SK-N-SH (cell line): Measurements from ENCODE around the gene RAB4B. TPM values are rescaled to one million over a fixed set of nuclear protein-coding genes. Genes with fewer than 3 reads are reported as not detected.

Experiments
- CTCF ChIA-PET: fragments of 300-600, 350-600 bp; formaldehyde crosslinking; extraction: SDS; loops from one replicate; lab custom pipeline; 2021; lab: Yijun Ruan, JAX
- POLR2A ChIA-PET: fragments of 350-600 bp; sonication (Branson Sonifier 250); formaldehyde crosslinking; extraction: SDS; loops from one replicate; lab custom pipeline; 2020; ENCODE audit warnings: antibody characterized with exemption, inconsistent platforms; lab: Yijun Ruan, JAX
- DNase-seq: peaks from one replicate; pipeline ENCODE4 v3.0.0; 2012
- H2AFZ ChIP-seq: fragments of 200-600 bp; sonication (generic); 2 replicates; pipeline ENCODE4 v1.8.1; 2016; ENCODE audit warnings: antibody characterized with exemption, mild to moderate bottlenecking, low read depth
- H3F3A ChIP-seq: fragments of 200-600 bp; sonication (generic); replicated peaks from 2 replicates; pipeline ENCODE3; 2016; ENCODE audit warnings: antibody characterized with exemption, mild to moderate bottlenecking; ENCODE audit not compliant: insufficient read depth
- H3K27ac ChIP-seq, 2 experiments: fragments of 200-500 bp in 1 of 2; fragments of 200-600 bp in 1 of 2; sonication (Bioruptor generic) in 1 of 2; sonication (generic), shearing (Covaris generic) in 1 of 2; 2 replicates each; pipeline versions ENCODE4 v1.5.1 to v1.6.1; 2014 to 2016; ENCODE audit warnings: low read depth in 2 of 2, inconsistent platforms in 1 of 2, low read length in 1 of 2, mild to moderate bottlenecking in 1 of 2, mixed read lengths in 1 of 2
- H3K27me3 ChIP-seq: fragments of 200-600 bp; sonication (generic), shearing (Covaris generic); 2 replicates; pipeline ENCODE4 v1.6.1; 2016; ENCODE audit warnings: mixed run types; ENCODE audit not compliant: insufficient read depth
- H3K36me3 ChIP-seq, 2 experiments: fragments of 200-500 bp in 1 of 2; fragments of 200-600 bp in 1 of 2; sonication (Bioruptor generic) in 1 of 2; sonication (generic) in 1 of 2; replicated peaks in 1 of 2; 2 replicates each; pipeline versions ENCODE3 to v1.5.1; 2014 to 2016; ENCODE audit warnings: low read length in 1 of 2, mild to moderate bottlenecking in 1 of 2; ENCODE audit not compliant: insufficient read depth in 2 of 2, control insufficient read depth in 1 of 2
- H3K4me1 ChIP-seq, 2 experiments: fragments of 200-500 bp in 1 of 2; fragments of 200-600 bp in 1 of 2; sonication (Bioruptor generic) in 1 of 2; sonication (generic), shearing (Covaris generic) in 1 of 2; 2 replicates each; pipeline versions ENCODE4 v1.5.1 to v1.6.1; 2014 to 2016; ENCODE audit warnings: low read depth in 1 of 2, low read length in 1 of 2, mixed run types in 1 of 2; ENCODE audit not compliant: insufficient read depth in 2 of 2, control insufficient read depth in 1 of 2
- H3K4me2 ChIP-seq: fragments of 200-600 bp; sonication (generic), shearing (Covaris generic); 2 replicates; pipeline ENCODE4 v1.6.1; 2017; ENCODE audit warnings: mixed run types
- H3K4me3 ChIP-seq, 2 experiments: fragments of 200-500 bp in 1 of 2; fragments of 200-600 bp in 1 of 2; sonication (Bioruptor generic) in 1 of 2; sonication (generic), shearing (Covaris generic) in 1 of 2; 2 replicates each; pipeline versions ENCODE4 v1.5.1 to v1.8.1; 2014 to 2016; ENCODE audit warnings: low read depth in 2 of 2, inconsistent platforms in 1 of 2, low read length in 1 of 2, mild to moderate bottlenecking in 1 of 2, mixed read lengths in 1 of 2, moderate library complexity in 1 of 2
- H3K79me2 ChIP-seq: fragments of 200-600 bp; sonication (generic); 2 replicates; pipeline ENCODE4 v1.8.1; 2017; ENCODE audit warnings: mild to moderate bottlenecking; ENCODE audit not compliant: insufficient read depth
- H3K9ac ChIP-seq: fragments of 200-600 bp; sonication (generic); 2 replicates; pipeline ENCODE4 v1.6.1; 2017; ENCODE audit warnings: mixed run types
- H3K9me2 ChIP-seq: fragments of 200-600 bp; sonication (generic); 2 replicates; pipeline ENCODE4 v1.6.1; 2017; ENCODE audit warnings: mixed run types
- H3K9me3 ChIP-seq: fragments of 200-600 bp; sonication (generic); 2 replicates; pipeline ENCODE4 v1.6.1; 2017; ENCODE audit warnings: mixed run types, mild to moderate bottlenecking, moderate library complexity
- H4K20me1 ChIP-seq: fragments of 200-600 bp; sonication (generic); 2 replicates; pipeline ENCODE4 v1.6.1; 2017; ENCODE audit warnings: mild to moderate bottlenecking, mixed run types; ENCODE audit not compliant: insufficient read depth
- GABPA ChIP-seq: IDR thresholded peaks from 2 replicates; pipeline ENCODE4 v1.4.0; 2012; ENCODE audit warnings: low read depth, mild to moderate bottlenecking
- MEF2A ChIP-seq: IDR thresholded peaks from 2 replicates; pipeline ENCODE4 v1.4.0; 2012; ENCODE audit warnings: low read depth, borderline replicate concordance
- NFIC ChIP-seq: IDR thresholded peaks from 2 replicates; pipeline ENCODE4 v1.4.0; 2012; ENCODE audit warnings: borderline replicate concordance
- RCOR1 ChIP-seq: fragments of 150-350 bp; IDR thresholded peaks from 2 replicates; pipeline ENCODE4 v1.6.1; 2017; ENCODE audit warnings: antibody characterized with exemption, low read length
- REST ChIP-seq: IDR thresholded peaks from 2 replicates; pipeline ENCODE4 v1.6.1; 2012; ENCODE audit warnings: mild to moderate bottlenecking, low read depth, low read length, moderate library complexity
- SIN3A ChIP-seq: IDR thresholded peaks from 2 replicates; pipeline ENCODE4 v1.6.1; 2012; ENCODE audit warnings: low read depth, mild to moderate bottlenecking, low read length, moderate library complexity, borderline replicate concordance
- SMC3 ChIP-seq: IDR thresholded peaks from 2 replicates; pipeline ENCODE4 v1.6.1; 2012; ENCODE audit warnings: low read depth, low read length, improper control_type of control experiment
- TCF12 ChIP-seq: IDR thresholded peaks from 2 replicates; pipeline ENCODE4 v1.4.0; 2012
- USF1 ChIP-seq: IDR thresholded peaks from 2 replicates; pipeline ENCODE4 v1.4.0; 2012; ENCODE audit warnings: low read depth, borderline replicate concordance
- ZBTB33 ChIP-seq: IDR thresholded peaks from 2 replicates; pipeline ENCODE4 v1.4.0; 2012; ENCODE audit warnings: low read depth, borderline replicate concordance
- WGBS: methylation state at CpG from one replicate; pipeline ENCODE4 v1.1.6; 2017; ENCODE audit warnings: low lambda C conversion rate; 5-methylcytosine and 5-hydroxymethylcytosine counted together
- polyA plus RNA-seq, 3 experiments: library from polyadenylated mRNA; depleted of rRNA; stranded (reverse); fragments of >200 nt; gene quantifications; 2 replicates each; pipeline ENCODE4 v1.2.3, GENCODE V29; 2012

Gene RAB4B
- polyA plus RNA-seq, 1 of the 3 experiments (the other 2 are of a cell fraction): 53.2 TPM

GRCh38 chr19:40737102-40737644 is 40.9 kb upstream of the RAB4B start:
- POLR2A ChIA-PET: no interaction called here
- CTCF ChIA-PET: interaction anchor here (0.6 to 1.9 kb wide), 2 partner anchors 12 to 74 kb away, joined by 3 to 5 read pairs; no protein-coding TSS in a partner anchor

GRCh38 chr19:40739030-40739839 is 38.8 kb upstream of the RAB4B start:
- Histone ChIP-seq H3K36me3 (peaks cover 10 to 11% of the 10 kb centered on the region in 2 experiments), H3K4me1 (no peaks in the 10 kb centered on the region), H3K27me3 (no peaks in the 10 kb centered on the region), H3F3A (no peaks in the 10 kb centered on the region), H4K20me1 (no peaks in the 10 kb centered on the region), H3K9ac (no peak overlapping the region), H3K79me2 (no peaks in the 10 kb centered on the region), H2AFZ (no peak overlapping the region), H3K4me2 (no peak overlapping the region), H3K9me2 (no peaks in the 10 kb centered on the region), H3K27ac (no peak overlapping the region), H3K4me3 (no peak overlapping the region), H3K9me3 (no peaks in the 10 kb centered on the region)
- WGBS: 86% methylated on average over 17 of the region's 22 CpGs
- POLR2A ChIA-PET: no interaction called here
- CTCF ChIA-PET: no interaction called here
- DNase-seq: no peak
- no peak for TF ChIP-seq USF1
- TF ChIP-seq ZBTB33: no peak
- TF ChIP-seq NFIC: no peak
- TF ChIP-seq MEF2A: no peak
- TF ChIP-seq RCOR1: no peak
- TF ChIP-seq REST: no peak
- no peak for TF ChIP-seq GABPA

More at GRCh38 chr19:40737102-40737644, 40.9 kb upstream of the RAB4B start:
- WGBS: 96% methylated on average over 5 of the region's 9 CpGs
- Histone ChIP-seq H3K9me3 (no peaks in the 10 kb centered on the region), H3K9ac (no peak overlapping the region), H3K4me1 (no peaks in the 10 kb centered on the region), H3K79me2 (no peaks in the 10 kb centered on the region), H3K4me3 (no peak overlapping the region), H3F3A (no peaks in the 10 kb centered on the region), H4K20me1 (no peaks in the 10 kb centered on the region), H3K27me3 (no peaks in the 10 kb centered on the region), H2AFZ (no peak overlapping the region), H3K27ac (no peak overlapping the region), H3K36me3 (peaks cover 22 to 24% of the 10 kb centered on the region in 2 experiments), H3K4me2 (no peak overlapping the region), H3K9me2 (no peaks in the 10 kb centered on the region)
- TF ChIP-seq TCF12: no peak
- no peak for TF ChIP-seq GABPA
- no peak for TF ChIP-seq REST
- TF ChIP-seq SIN3A: no peak
- TF ChIP-seq RCOR1: no peak
- no peak for TF ChIP-seq SMC3
- DNase-seq: no peak
